Ishikawa (cell line): Measurements from ENCODE around the gene DUSP22.

Experiments
- CEBPB ChIP-seq: IDR thresholded peaks from 2 replicates; pipeline ENCODE4 v1.6.1; 2012
- CREB1 ChIP-seq: IDR thresholded peaks from 2 replicates; pipeline ENCODE4 v1.6.1; 2012; ENCODE audit warnings: low read depth
- EGR1 ChIP-seq: IDR thresholded peaks from 2 replicates; pipeline ENCODE4 v1.6.1; 2012
- EP300 ChIP-seq: IDR thresholded peaks from 2 replicates; pipeline ENCODE4 v1.6.1; 2012; ENCODE audit warnings: borderline replicate concordance
- FOXM1 ChIP-seq: IDR thresholded peaks from 2 replicates; pipeline ENCODE4 v1.6.1; 2012; ENCODE audit warnings: low read depth, borderline replicate concordance
- MAX ChIP-seq: IDR thresholded peaks from 2 replicates; pipeline ENCODE4 v1.6.1; 2012
- NFIC ChIP-seq: IDR thresholded peaks from 2 replicates; pipeline ENCODE4 v1.6.1; 2012
- RAD21 ChIP-seq: IDR thresholded peaks from 2 replicates; pipeline ENCODE4 v1.6.1; 2012; ENCODE audit warnings: low read depth
- REST ChIP-seq: IDR thresholded peaks from 2 replicates; pipeline ENCODE4 v1.6.1; 2012; ENCODE audit warnings: low read depth, mild to moderate bottlenecking
- TAF1 ChIP-seq: IDR thresholded peaks from 2 replicates; pipeline ENCODE4 v1.6.1; 2012; ENCODE audit warnings: low read depth, mild to moderate bottlenecking
- TCF12 ChIP-seq: IDR thresholded peaks from 2 replicates; pipeline ENCODE4 v1.6.1; 2012; ENCODE audit warnings: low read depth
- TEAD4 ChIP-seq: IDR thresholded peaks from 2 replicates; pipeline ENCODE4 v1.6.1; 2012
- YY1 ChIP-seq: IDR thresholded peaks from 2 replicates; pipeline ENCODE4 v1.6.1; 2012; ENCODE audit warnings: low read depth
- ZBTB7A ChIP-seq: IDR thresholded peaks from 2 replicates; pipeline ENCODE4 v1.6.1; 2012; ENCODE audit warnings: low read depth
- TF ChIP-seq, protein P1 (sequence below): IDR thresholded peaks from 2 replicates; pipeline ENCODE4 v1.6.1; 2012

The DUSP22 gene

GRCh38 chr6:358847-359246 is 66.6 kb downstream of the DUSP22 start:
- TF ChIP-seq MAX (no peak), ZBTB7A (no peak), NFIC (no peak), EGR1 (no peak), YY1 (no peak), RAD21 (no peak), CEBPB (no peak), REST (no peak), FOXM1 (no peak), TAF1 (no peak), TEAD4 (no peak), EP300 (no peak), TCF12 (no peak), CREB1 (no peak)
- TF ChIP-seq, protein P1, sequence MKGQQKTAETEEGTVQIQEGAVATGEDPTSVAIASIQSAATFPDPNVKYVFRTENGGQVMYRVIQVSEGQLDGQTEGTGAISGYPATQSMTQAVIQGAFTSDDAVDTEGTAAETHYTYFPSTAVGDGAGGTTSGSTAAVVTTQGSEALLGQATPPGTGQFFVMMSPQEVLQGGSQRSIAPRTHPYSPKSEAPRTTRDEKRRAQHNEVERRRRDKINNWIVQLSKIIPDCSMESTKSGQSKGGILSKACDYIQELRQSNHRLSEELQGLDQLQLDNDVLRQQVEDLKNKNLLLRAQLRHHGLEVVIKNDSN = no peak

DNA sequence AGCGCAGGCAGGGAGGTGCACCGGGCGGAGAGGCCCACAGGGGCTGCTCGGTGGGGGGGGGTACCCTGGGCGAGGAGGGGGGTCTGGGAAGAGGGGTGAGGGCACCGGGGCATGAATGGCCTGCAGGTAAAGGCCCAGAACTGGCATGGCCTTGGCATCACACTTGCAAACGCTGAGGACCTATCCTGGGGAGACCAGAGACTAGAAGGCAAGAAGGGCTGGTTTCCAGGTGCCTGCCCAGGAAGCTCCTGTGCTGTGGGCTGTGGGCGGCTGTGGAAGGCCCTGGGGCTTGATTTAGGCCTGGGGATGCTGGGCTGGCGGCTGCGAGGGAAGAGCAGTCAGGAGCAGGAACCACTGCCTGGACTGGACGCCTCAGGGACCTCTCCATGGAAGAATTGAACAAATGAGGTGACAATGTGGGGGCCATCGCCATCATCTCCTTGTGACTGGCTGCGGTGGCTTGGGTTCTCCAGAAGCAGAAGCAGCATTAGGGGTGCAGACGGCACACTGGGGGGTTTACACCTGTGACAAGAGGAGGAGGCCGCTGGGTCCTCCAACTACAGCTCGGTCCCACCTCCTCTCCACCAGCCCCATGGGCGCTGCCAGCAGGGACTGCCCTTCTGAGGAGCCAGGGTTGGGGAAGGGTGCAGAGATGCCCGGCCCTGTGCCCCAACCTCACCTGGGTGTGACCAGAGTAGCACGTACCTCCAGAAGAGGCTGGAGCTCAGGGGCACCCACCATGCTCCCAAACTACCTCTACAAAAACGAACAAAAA is 67.2 kb downstream of the DUSP22 start:
- TF ChIP-seq NFIC (no peak), CEBPB (no peak), MAX (no peak), TEAD4 (no peak), ZBTB7A (no peak), REST (no peak), TCF12 (no peak), FOXM1 (no peak), TAF1 (no peak), RAD21 (no peak), CREB1 (no peak), EP300 (no peak), EGR1 (no peak), YY1 (no peak)
- TF ChIP-seq, protein P1 = no peak

DNA sequence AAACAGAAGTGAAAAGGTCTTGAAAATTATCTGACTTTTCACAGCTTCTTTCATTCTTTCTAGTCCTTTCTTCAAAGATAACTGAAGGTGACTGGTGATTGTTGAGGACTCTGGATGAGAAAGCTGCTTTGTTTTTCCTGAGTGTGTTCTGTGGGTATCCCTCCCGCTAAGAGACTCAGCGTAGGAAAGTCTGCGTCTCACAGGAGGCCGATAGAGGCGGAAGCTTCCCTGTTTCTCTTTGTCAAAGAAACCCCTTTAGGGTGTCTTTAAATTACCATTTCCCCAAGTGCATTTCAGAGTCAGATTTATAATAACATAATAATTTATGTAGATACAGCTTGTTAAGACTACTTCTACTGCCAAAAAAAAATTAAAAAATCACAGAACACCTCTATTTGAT is 68.1 kb downstream of the DUSP22 start:
- TF ChIP-seq TAF1 = no peak
- no peak for TF ChIP-seq RAD21
- no peak for TF ChIP-seq EP300
- TF ChIP-seq NFIC = no peak
- TF ChIP-seq YY1 = no peak
- no peak for TF ChIP-seq TCF12
- no peak for TF ChIP-seq CREB1
- TF ChIP-seq CEBPB = no peak
- TF ChIP-seq, protein P1 = no peak
- no peak for TF ChIP-seq REST
- TF ChIP-seq FOXM1 = no peak
- TF ChIP-seq MAX = no peak
- TF ChIP-seq TEAD4 = no peak
